Body of pancreas (tissue), 4 donors: ENCODE measurements around the gene PLEKHG5.

ENCODE experiments used
- CTCF ChIP-seq, 7 experiments: fragments of 450-650 bp in 4 of 7; fragments of 200-600 bp in 3 of 7; sonication (generic) in 3 of 7; IDR thresholded peaks; one replicate each; pipeline ENCODE4 v1.5.1; 2016 to 2019; ENCODE audit warnings: antibody characterized with exemption in 7 of 7
- POLR2A ChIP-seq, 3 donors: fragments of 450-650 bp; IDR thresholded peaks; one replicate each; pipeline ENCODE4 v1.6.1; 2016; ENCODE audit warnings: antibody characterized with exemption in 3 of 3, mild to moderate bottlenecking in 2 of 3

GRCh38 chr1:6499296-6499695, 7.8 kb upstream of the PLEKHG5 start:
- TF ChIP-seq CTCF (IDR thresholded peaks at IDR 0.05) (no peak), POLR2A (IDR thresholded peaks at IDR 0.05) (no peak)
